GM18517 (cell line): ENCODE results near the gene PLXDC1.
A peak's percentile ranks its signal among the peaks of the same experiment; 100 is the strongest.

ENCODE experiments used
- ATAC-seq: cut with Tn5 transposase; IDR thresholded peaks from one replicate; pipeline ENCODE4 v1.9.1; 2021; ENCODE audit warnings: mild to moderate bottlenecking, moderate library complexity; ENCODE audit not compliant: unreplicated experiment

Gene PLXDC1

GRCh38 chr17:39151150-39151942 lies at the start of gene PLXDC1:
Gene PLXDC1, minus strand, starts transcription at chr17:39151637. Its CDS starts 200 bp downstream, at chr17:39151437.
- no peak for ATAC-seq

GRCh38 chr17:39200957-39201510 lies 49.6 kb upstream of the PLXDC1 start:
- ATAC-seq, result no peak

- peak; percentile 55 for ATAC-seq
Measured at GRCh38 chr17:39200070-39200879, 48.8 kb upstream of the PLXDC1 start, which contains the start of gene RPL19. Gene RPL19, plus strand, starts transcription at chr17:39200283. Its CDS starts 62 bp downstream, at chr17:39200345.

- peak; percentile 71 for ATAC-seq
Measured at GRCh38 chr17:39199820-39200069, 48.3 kb upstream of the PLXDC1 start.

GRCh38 chr17:39198186-39198566 lies 46.7 kb upstream of the PLXDC1 start:
- no peak for ATAC-seq

- ATAC-seq, result no peak
Measured at GRCh38 chr17:39197380-39198185, 46.1 kb upstream of the PLXDC1 start, which contains the start of gene CACNB1. Gene CACNB1, minus strand, starts transcription at chr17:39197669. Its CDS starts 174 bp downstream, at chr17:39197495.

- ATAC-seq, result no peak
Measured at GRCh38 chr17:39196808-39197291, 45.4 kb upstream of the PLXDC1 start.

- no peak for ATAC-seq
Measured at GRCh38 chr17:39196241-39196807, 44.9 kb upstream of the PLXDC1 start.

- ATAC-seq, result no peak
Measured at GRCh38 chr17:39195568-39196160, 44.2 kb upstream of the PLXDC1 start.

- no peak for ATAC-seq
Measured at GRCh38 chr17:39194985-39195524, 43.6 kb upstream of the PLXDC1 start.

GRCh38 chr17:39194089-39194984 lies 42.9 kb upstream of the PLXDC1 start:
- ATAC-seq, result no peak

GRCh38 chr17:39193346-39193745 lies 41.9 kb upstream of the PLXDC1 start:
- no peak for ATAC-seq

- ATAC-seq, result no peak
Measured at GRCh38 chr17:39192901-39193300, 41.5 kb upstream of the PLXDC1 start.

GRCh38 chr17:39191750-39192510 lies 40.5 kb upstream of the PLXDC1 start:
- ATAC-seq, result no peak

GRCh38 chr17:39187152-39187830 lies 35.9 kb upstream of the PLXDC1 start:
- ATAC-seq, result no peak

GRCh38 chr17:39186481-39187002 lies 35.1 kb upstream of the PLXDC1 start:
- ATAC-seq, result no peak

- no peak for ATAC-seq
Measured at GRCh38 chr17:39183720-39184119, 32.3 kb upstream of the PLXDC1 start.
